ENCODE measurements around the gene SHLD1. TPM values are rescaled to one million over a fixed set of nuclear protein-coding genes. Genes with fewer than 3 reads are reported as not detected.

The SHLD1 gene
- total and polyA plus RNA-seq, 2 experiments from 2014 or later = 1.4 to 15.0 TPM

DNA sequence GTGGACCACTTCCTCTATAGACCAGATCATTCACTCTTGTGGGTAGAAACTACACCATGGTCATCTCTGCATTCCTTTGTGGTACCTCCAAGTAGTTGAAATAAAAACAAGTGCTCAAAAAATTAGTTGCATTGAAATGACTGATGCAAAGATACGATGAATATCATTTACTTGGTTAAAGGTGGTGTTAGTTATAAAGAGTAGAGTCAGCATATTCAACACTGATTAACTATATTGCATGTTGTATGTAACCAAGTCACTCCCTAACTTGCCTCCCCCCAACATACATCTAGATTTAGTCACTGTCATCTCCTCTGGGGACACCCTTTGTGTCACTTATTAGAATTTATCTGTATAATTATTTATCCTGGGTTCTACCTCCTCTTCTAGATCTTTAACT lies 77.7 kb downstream of the SHLD1 start (continued):
- TF ChIP-seq EZH2 (IDR thresholded peaks at IDR 0.05; ENCODE audit: low read depth, unreplicated experiment) (no peak), CREB1 (CRISPR knock-in tag; IDR thresholded peaks at IDR 0.05; ENCODE audit: low read depth) (no peak), NANOG (IDR thresholded peaks at IDR 0.05; ENCODE audit: borderline replicate concordance) (no peak), STAT1 (IDR thresholded peaks at IDR 0.05; ENCODE audit: unreplicated experiment) (no peak), POLR2AphosphoS5 (IDR thresholded peaks at IDR 0.05; ENCODE audit: low read depth) (no peak), ZNF114 (CRISPR knock-in tag; IDR thresholded peaks at IDR 0.05) (no peak), JUNB (IDR thresholded peaks at IDR 0.05; ENCODE audit: unreplicated experiment) (no peak)
- TF ChIP-seq, protein P1, sequence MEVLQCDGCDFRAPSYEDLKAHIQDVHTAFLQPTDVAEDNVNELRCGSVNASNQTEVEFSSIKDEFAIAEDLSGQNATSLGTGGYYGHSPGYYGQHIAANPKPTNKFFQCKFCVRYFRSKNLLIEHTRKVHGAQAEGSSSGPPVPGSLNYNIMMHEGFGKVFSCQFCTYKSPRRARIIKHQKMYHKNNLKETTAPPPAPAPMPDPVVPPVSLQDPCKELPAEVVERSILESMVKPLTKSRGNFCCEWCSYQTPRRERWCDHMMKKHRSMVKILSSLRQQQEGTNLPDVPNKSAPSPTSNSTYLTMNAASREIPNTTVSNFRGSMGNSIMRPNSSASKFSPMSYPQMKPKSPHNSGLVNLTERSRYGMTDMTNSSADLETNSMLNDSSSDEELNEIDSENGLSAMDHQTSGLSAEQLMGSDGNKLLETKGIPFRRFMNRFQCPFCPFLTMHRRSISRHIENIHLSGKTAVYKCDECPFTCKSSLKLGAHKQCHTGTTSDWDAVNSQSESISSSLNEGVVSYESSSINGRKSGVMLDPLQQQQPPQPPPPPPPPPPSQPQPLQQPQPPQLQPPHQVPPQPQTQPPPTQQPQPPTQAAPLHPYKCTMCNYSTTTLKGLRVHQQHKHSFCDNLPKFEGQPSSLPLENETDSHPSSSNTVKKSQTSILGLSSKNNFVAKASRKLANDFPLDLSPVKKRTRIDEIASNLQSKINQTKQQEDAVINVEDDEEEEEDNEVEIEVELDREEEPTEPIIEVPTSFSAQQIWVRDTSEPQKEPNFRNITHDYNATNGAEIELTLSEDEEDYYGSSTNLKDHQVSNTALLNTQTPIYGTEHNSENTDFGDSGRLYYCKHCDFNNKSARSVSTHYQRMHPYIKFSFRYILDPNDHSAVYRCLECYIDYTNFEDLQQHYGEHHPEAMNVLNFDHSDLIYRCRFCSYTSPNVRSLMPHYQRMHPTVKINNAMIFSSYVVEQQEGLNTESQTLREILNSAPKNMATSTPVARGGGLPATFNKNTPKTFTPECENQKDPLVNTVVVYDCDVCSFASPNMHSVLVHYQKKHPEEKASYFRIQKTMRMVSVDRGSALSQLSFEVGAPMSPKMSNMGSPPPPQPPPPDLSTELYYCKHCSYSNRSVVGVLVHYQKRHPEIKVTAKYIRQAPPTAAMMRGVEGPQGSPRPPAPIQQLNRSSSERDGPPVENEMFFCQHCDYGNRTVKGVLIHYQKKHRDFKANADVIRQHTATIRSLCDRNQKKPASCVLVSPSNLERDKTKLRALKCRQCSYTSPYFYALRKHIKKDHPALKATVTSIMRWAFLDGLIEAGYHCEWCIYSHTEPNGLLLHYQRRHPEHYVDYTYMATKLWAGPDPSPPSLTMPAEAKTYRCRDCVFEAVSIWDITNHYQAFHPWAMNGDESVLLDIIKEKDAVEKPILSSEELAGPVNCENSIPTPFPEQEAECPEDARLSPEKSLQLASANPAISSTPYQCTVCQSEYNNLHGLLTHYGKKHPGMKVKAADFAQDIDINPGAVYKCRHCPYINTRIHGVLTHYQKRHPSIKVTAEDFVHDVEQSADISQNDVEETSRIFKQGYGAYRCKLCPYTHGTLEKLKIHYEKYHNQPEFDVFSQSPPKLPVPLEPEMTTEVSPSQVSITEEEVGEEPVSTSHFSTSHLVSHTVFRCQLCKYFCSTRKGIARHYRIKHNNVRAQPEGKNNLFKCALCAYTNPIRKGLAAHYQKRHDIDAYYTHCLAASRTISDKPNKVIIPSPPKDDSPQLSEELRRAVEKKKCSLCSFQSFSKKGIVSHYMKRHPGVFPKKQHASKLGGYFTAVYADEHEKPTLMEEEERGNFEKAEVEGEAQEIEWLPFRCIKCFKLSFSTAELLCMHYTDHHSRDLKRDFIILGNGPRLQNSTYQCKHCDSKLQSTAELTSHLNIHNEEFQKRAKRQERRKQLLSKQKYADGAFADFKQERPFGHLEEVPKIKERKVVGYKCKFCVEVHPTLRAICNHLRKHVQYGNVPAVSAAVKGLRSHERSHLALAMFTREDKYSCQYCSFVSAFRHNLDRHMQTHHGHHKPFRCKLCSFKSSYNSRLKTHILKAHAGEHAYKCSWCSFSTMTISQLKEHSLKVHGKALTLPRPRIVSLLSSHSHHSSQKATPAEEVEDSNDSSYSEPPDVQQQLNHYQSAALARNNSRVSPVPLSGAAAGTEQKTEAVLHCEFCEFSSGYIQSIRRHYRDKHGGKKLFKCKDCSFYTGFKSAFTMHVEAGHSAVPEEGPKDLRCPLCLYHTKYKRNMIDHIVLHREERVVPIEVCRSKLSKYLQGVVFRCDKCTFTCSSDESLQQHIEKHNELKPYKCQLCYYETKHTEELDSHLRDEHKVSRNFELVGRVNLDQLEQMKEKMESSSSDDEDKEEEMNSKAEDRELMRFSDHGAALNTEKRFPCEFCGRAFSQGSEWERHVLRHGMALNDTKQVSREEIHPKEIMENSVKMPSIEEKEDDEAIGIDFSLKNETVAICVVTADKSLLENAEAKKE (CRISPR knock-in tag; IDR thresholded peaks at IDR 0.05) = no peak

DNA sequence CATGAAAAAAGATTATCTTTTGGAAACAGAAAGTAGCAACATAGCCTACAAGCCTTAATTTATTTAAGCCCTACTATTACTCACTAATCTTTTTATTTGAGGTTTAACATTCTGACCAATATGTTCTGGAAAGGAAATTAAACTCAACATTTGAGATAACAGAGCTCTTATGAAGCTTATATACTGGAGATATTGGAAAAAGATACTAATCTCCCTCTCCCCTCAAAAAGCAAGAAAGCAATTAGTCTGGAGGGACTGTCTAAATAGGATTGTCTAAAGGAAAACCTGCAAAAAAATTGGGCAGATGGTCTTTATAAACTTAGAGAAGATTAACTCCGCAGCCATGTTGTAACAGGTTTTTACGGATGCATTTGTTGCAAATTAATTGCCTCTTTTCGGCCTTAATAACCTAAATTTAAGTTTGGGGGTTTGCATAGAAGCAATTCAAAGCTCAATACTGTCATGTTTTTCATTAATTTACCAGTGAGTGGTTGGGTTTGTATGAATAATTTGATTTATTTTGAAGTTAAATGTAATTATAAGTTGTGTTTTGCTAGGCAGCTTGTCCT lies 79.1 kb downstream of the SHLD1 start:
- Mint-ChIP-seq H3K36me3 (ENCODE audit: low read depth) (no peaks in the 10 kb centered on the region; the same call in 2 of the 3 replicates), H3K27me3 (ENCODE audit: insufficient read depth, low read depth, poor library complexity) (no peaks in the 10 kb centered on the region), H3K27ac (no peak overlapping the region), H3K4me1 (peaks cover 11% of the 10 kb centered on the region), H3K9me3 (no peaks in the 10 kb centered on the region), H3K4me3 (no peak overlapping the region)
- Histone ChIP-seq H3K4me2 (no peak overlapping the region), H4K20me1 (replicated peaks; ENCODE audit: insufficient read depth) (no peaks in the 10 kb centered on the region), H3K79me2 (replicated peaks; ENCODE audit: insufficient read depth) (no peaks in the 10 kb centered on the region), H3K4me3 (no peak overlapping the region), H3K27ac (ENCODE audit: low read depth) (no peak overlapping the region), H2AFZ (no peak overlapping the region), H3K36me3 (ENCODE audit: insufficient read depth) (no peaks in the 10 kb centered on the region), H3K27me3 (ENCODE audit: insufficient read depth) (no peaks in the 10 kb centered on the region), H3K4me1 (ENCODE audit: insufficient read depth) (peaks cover 8% of the 10 kb centered on the region), H3K9me2 (ENCODE audit: insufficient read depth) (no peaks in the 10 kb centered on the region), H3F3A (replicated peaks; ENCODE audit: low read depth) (no peaks in the 10 kb centered on the region)
- no peak for ATAC-seq
- DNase-seq (ENCODE audit: low spot score) = no peak
- no peak for TF ChIP-seq ZNF331 (CRISPR knock-in tag; IDR thresholded peaks at IDR 0.05; ENCODE audit: low read depth)
